GM12801 (cell line): Measurements from ENCODE around the gene MAN1A1.

ENCODE experiments used
- CTCF ChIP-seq: IDR thresholded peaks from one replicate; pipeline ENCODE4 v1.5.1; 2011; ENCODE audit warnings: control low read depth; ENCODE audit not compliant: insufficient read length; ENCODE audit errors: extremely low read depth

MAN1A1 gene

GRCh38 chr6:119297049-119297448, 52.5 kb downstream of the MAN1A1 start:
- no peak for TF ChIP-seq CTCF

DNA sequence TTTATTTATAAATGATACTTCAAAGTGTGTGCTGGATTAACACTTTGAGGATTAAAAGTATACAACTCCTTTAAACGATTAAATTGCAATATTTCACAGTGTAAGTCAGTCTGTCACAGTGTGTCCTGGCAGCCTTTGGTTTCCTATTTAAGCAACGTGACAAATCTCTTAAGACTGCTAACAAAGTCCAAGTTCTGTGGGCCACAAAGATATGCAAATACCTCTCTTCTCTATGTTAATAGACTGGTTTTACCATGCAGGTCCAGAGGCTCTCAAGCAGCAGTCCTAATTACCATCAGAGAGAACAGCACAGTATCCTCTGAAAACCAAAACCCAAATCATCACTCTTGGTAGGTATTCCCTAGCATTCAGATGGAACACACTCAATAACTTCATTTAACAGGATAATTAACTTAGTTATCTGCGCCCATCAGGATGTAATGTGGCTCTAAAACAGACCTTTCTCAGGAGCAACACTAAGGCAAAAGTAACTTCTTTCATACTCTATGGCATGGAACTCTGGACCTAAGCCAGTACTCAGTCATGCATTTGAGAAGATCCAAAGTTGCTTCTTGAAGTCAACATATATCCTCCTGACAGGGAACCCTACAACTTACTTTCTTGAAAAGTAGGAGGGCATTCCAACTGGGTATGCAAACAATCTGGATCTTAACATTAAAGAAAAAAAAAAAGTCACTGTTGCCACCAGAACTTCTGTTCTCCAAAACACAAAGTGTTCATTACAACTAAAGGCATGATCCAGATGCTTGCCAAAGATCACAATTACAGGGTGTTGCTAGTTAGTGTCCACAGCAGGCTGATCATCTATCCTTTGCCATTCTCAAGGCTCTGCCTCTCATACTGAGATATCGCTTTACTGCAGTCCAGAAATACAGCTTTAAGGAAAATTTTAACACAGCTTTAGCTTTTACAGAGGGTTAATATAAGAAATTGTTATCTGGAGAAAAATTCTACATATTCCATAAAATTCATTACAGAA, 53.2 kb downstream of the MAN1A1 start:
- TF ChIP-seq CTCF: no peak

DNA sequence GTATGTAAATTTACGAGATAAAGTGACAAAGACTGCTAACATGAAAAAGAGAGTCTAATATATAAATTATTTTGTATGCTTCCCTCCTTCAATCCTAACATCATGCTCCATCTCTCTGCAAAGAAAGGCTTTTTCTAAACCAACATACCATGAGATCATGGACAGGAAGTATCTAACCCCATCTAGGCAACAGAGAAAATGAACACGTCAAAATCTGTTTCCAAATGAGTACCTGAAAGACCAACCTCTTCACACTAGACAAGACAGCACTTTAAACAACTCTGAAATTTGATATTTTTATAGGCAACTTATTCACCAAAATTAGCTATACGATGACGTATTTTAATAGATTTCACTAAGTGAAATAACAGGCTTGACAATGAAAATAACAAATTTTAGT, 54.6 kb downstream of the MAN1A1 start:
- TF ChIP-seq CTCF: no peak

- TF ChIP-seq CTCF: no peak
Observed at GRCh38 chr6:119290306-119290705, 59.3 kb downstream of the MAN1A1 start.

DNA sequence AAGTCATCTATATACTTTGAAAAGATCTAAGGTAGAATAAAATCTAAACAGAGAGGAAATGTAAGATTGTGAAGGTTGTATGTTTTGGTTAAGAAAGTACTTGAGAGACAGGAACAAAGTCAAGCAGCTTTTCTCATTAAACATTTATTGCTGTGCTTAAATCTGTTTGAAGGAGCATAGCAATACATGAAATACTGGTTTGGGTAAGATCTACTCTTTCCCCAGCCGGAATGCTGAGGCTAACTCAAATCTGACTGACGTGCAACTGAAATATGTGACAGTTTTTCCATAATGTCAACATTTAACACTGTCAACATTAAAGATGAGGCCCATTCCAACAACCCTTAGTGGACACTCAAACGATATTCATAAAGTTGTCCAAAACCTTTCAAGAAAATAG, 59.9 kb downstream of the MAN1A1 start:
- TF ChIP-seq CTCF: no peak

- TF ChIP-seq CTCF: no peak
Observed at GRCh38 chr6:119285908-119286625, 63.5 kb downstream of the MAN1A1 start.

GRCh38 chr6:119284861-119285521, 64.6 kb downstream of the MAN1A1 start:
- no peak for TF ChIP-seq CTCF
